Stimulated activated CD4-positive, alpha-beta T cell treated with anti-CD3 and anti-CD28 coated beads, Interleukin-12 subunit alpha, Interleukin-12 subunit beta, amount 100 ng/mL, for 4 hours (primary cell): Measurements from ENCODE around the gene CUZD1.

Experiments used
- DNase-seq: peaks from one replicate; pipeline ENCODE4 v3.0.0-alpha.2; 2020

CUZD1 gene

DNA sequence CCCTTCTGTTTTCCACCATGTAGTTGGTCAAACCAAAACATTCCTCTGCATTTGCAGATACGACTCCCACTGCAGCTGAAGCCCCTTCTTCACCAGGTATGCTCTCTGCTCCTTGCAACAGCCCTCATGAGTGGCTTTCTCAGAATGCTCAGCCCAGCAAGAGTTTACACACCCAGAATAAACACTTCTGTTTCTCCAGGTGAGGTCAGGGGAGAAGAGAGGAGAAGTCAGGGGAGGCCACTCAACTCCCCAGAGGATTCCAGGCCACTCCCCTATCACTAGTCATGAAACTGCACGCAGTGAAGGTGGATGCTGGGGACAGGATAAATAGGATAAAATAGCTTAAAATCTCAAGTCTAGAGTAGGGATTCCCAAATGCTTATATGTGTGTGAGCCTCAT lies 31.2 kb downstream of the CUZD1 start:
- no peak for DNase-seq

GRCh38 chr10:122812751-122813150 lies 32.9 kb downstream of the CUZD1 start:
- no peak for DNase-seq

GRCh38 chr10:122802282-122802681 lies 43.4 kb downstream of the CUZD1 start:
- no peak for DNase-seq

DNA sequence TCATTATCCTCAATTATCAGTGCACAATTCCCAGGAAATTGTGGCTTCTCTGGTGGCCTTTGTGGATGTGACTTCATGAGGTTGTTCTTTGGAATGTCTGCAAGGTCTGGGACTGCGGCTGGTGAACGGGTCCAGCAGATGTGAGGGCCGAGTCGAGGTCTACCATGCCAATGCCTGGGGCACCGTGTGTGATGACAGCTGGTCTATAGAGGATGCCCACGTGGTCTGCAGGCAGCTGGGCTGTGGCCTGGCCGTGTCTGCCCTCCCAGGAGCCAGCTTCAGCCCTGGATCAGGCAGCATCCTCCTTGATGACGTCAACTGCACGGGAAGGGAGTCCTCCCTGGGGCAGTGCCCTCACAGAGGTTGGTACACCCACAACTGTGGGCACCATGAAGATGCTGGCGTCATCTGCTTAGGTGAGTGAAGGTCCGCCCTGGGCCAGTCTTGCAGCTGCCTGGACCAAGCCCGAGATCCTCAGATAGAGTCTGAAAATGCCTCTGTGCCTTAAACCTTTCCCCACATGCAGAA lies 46.9 kb downstream of the CUZD1 start:
- no peak for DNase-seq

GRCh38 chr10:122796796-122797195 lies 48.9 kb downstream of the CUZD1 start:
- DNase-seq: no peak

- no peak for DNase-seq
Measured at GRCh38 chr10:122795924-122796323, 49.7 kb downstream of the CUZD1 start.

GRCh38 chr10:122786269-122786668 lies 59.4 kb downstream of the CUZD1 start:
- DNase-seq: no peak

DNA sequence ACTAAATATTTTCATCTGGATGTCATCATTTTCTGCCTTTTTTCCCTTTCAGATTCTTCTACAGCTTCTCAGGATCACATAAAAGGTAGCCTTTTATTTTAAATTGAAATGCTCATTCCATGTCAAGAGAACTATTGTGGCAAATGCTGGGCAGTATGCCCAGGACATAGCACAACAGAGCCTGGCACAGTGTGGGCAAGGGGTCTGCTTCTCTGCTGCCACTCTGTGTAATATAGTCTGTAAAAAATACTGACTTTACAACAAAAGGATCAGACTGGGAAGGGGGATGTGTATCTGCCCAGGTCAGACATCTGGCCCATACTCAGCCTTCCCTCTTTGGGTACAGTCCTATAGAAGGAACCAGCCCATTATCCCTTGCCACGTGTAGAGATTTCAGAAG lies 62.7 kb downstream of the CUZD1 start:
- DNase-seq: no peak
